ENCODE measurements around the gene HSPG2. TPM values are rescaled to one million over a fixed set of nuclear protein-coding genes. Genes with fewer than 3 reads are reported as not detected.

Gene HSPG2
- total and polyA plus RNA-seq, 2 of the 8 experiments (the other 6 are each of a cell fraction or from before 2014, with no cell fraction given), result 17.8 to 111 TPM

- no peaks in the 10 kb centered on the region for H3K36me3 ChIP-seq (ENCODE audit: control insufficient read depth in 2 of 4, insufficient read depth in 4 of 4, low read length in 3 of 4)
- H3K27ac ChIP-seq (ENCODE audit: low read depth, low read length), result 0 out of 2 replicates have a peak overlapping the region, but pooled peaks have one; percentile 37
- 0 out of 2 replicates have a peak overlapping the region, but pooled peaks have one; percentile 61 for H2BK15ac ChIP-seq (ENCODE audit: low read length)
- H3K79me1 ChIP-seq (ENCODE audit: low read depth, low read length), result peaks cover 8% of the 10 kb centered on the region; the same call in 1 of the 2 replicates
- H3K9ac ChIP-seq (replicated peaks in 1 of 4; ENCODE audit: extremely low read depth in 1 of 4, low read depth in 3 of 4, low read length in 3 of 4), result peak overlapping the region in 1 of 4 experiments; percentile 27; a peak in 1 of 7 replicates
- H2AK5ac ChIP-seq (ENCODE audit: low read depth, low read length), result peak overlapping the region; percentile 83
- FAIRE-seq (no peak), DNase-seq (ENCODE audit: low read depth in 1 of 2, low spot score in 2 of 2) (peak; percentile 67 to 68)
- H3K4ac ChIP-seq (replicated peaks; ENCODE audit: insufficient read length, low read depth, low read length), result no peak overlapping the region
- TF ChIP-seq SRF (IDR thresholded peaks at IDR 0.05; ENCODE audit: low read depth, low read length) (no peak), SP1 (IDR thresholded peaks at IDR 0.05; ENCODE audit: low read depth, low read length) (peak; percentile 55), GABPA (IDR thresholded peaks at IDR 0.05; ENCODE audit: borderline replicate concordance, insufficient read depth, low read length) (peak; percentile 19; the same call in 1 of the 2 replicates), ASH2L (IDR thresholded peaks at IDR 0.05; ENCODE audit: low read length) (peak; percentile 62), RNF2 (IDR thresholded peaks at IDR 0.05; ENCODE audit: borderline replicate concordance, low read depth, low read length, missing control alignments, poor library complexity, severe bottlenecking) (no peak), TEAD4 (IDR thresholded peaks at IDR 0.05; ENCODE audit: low read depth, low read length) (peak; percentile 93), RAD21 (IDR thresholded peaks at IDR 0.05 in 1 of 2, conservative IDR thresholded peaks at IDR 0.05 in 1 of 2; ENCODE audit: low read depth in 2 of 2, low read length in 2 of 2) (0 out of 4 replicates have a peak, but pooled peaks of 1 of the 2 experiments have one; percentile 6), POLR2A (IDR thresholded peaks at IDR 0.05; ENCODE audit: control extremely low read depth in 1 of 2, low read depth in 2 of 2, low read length in 2 of 2) (0 out of 3 replicates have a peak, but pooled peaks of 1 of the 2 experiments have one; percentile 29)
- H4K91ac ChIP-seq (replicated peaks; ENCODE audit: insufficient read length, low read length), result peak overlapping the region; percentile 60
- H3K4me1 ChIP-seq (replicated peaks in 1 of 4; ENCODE audit: control insufficient read depth in 3 of 4, insufficient read depth in 4 of 4, low read length in 3 of 4), result peaks cover 12 to 26% (median 19%) of the 10 kb centered on the region in 4 experiments
- peak overlapping the region; percentile 77; the same call in 1 of the 2 replicates for H2BK5ac ChIP-seq (ENCODE audit: low read depth, low read length)
- no peaks in the 10 kb centered on the region for H3K27me3 ChIP-seq (replicated peaks in 1 of 4; ENCODE audit: control insufficient read depth in 3 of 4, extremely low read depth in 1 of 4, insufficient read depth in 3 of 4, low read length in 3 of 4)
- peak overlapping the region in 2 of 4 experiments; percentile 1 to 2; a peak in 1 of 8 replicates for H3K4me3 ChIP-seq (ENCODE audit: extremely low read depth in 1 of 4, insufficient read depth in 2 of 4, low read depth in 3 of 4, low read length in 4 of 4)
- H4K20me1 ChIP-seq (replicated peaks in 1 of 2; ENCODE audit: control insufficient read depth in 1 of 2, insufficient read depth in 2 of 2, low read length in 2 of 2), result peaks cover 2 to 8% of the 10 kb centered on the region in 2 experiments
- H4K8ac ChIP-seq (ENCODE audit: extremely low read depth, insufficient read depth, low read length), result no peak overlapping the region
- H3K23ac ChIP-seq (ENCODE audit: insufficient read length), result no peak overlapping the region
- H4K5ac ChIP-seq (ENCODE audit: insufficient read length, low read depth, low read length), result peak overlapping the region; percentile 25
- H3K18ac ChIP-seq (ENCODE audit: extremely low read depth, low read length), result peak overlapping the region; percentile 68
- no peak overlapping the region for H3K56ac ChIP-seq (replicated peaks; ENCODE audit: insufficient read length, low read depth, low read length)
- no peaks in the 10 kb centered on the region for H3K9me3 ChIP-seq (ENCODE audit: insufficient read depth in 2 of 2, low read depth in 1 of 2, low read length in 1 of 2)
- WGBS, 2 experiments (ENCODE audit: extremely low coverage in 1 of 2, insufficient coverage in 1 of 2, insufficient read length in 1 of 2, insufficient replicate concordance in 2 of 2, low coverage in 1 of 2, low lambda C conversion rate in 2 of 2, missing lambda C conversion rate in 1 of 2), result 49% methylated on average over 12 of the region's 15 CpGs; no CpG with 5 or more reads in 1 of the 2 experiments
- H3K79me2 ChIP-seq (ENCODE audit: control insufficient read depth in 1 of 2, insufficient read depth in 2 of 2, low read length in 2 of 2), result peaks cover 0 to 25% of the 10 kb centered on the region in 2 experiments; a peak in 1 of 4 replicates
- peak overlapping the region; percentile 94 for H2BK12ac ChIP-seq (ENCODE audit: low read depth, low read length)
- no peak overlapping the region for H3K14ac ChIP-seq (ENCODE audit: insufficient read length)
- 0 out of 2 replicates have a peak, but pooled peaks cover 2% of the 10 kb centered on the region for H3K23me2 ChIP-seq (ENCODE audit: low read depth, low read length)
- peak overlapping the region; percentile 19 for H2BK120ac ChIP-seq (replicated peaks; ENCODE audit: low read depth, low read length)
- ChIA-PET CTCF (ENCODE audit: partially characterized antibody) (interaction anchor here (0.8 to 3.0 kb wide), 7 partner anchors 10 to 88 kb away, joined by 3 to 9 read pairs (median 4); no protein-coding TSS in a partner anchor), POLR2A (ENCODE audit: partially characterized antibody) (interaction anchor here (0.7 to 6.0 kb wide), 8 partner anchors 10 to 26 kb away, joined by 3 to 72 read pairs (median 12); partner anchors contain the start of gene HSPG2)
- peak overlapping the region; percentile 95; the same call in 1 of the 2 replicates for H2BK20ac ChIP-seq (ENCODE audit: low read length)
- H3K4me2 ChIP-seq (ENCODE audit: insufficient read depth in 1 of 2, low read depth in 2 of 2, low read length in 2 of 2), result peak overlapping the region; percentile 25 to 60; a peak in 3 of 4 replicates
- H2AFZ ChIP-seq (ENCODE audit: low read length), result no peak overlapping the region
These were observed 14.8 kb downstream of the HSPG2 start for GRCh38 chr1:21922090-21923013.
